Stimulated activated effector memory CD8-positive, alpha-beta T cell treated with anti-CD3 and anti-CD28 coated beads, Interleukin-12 subunit alpha, Interleukin-12 subunit beta, amount 100 ng/mL, for 72 hours (primary cell): Measurements from ENCODE around the gene ADI1.
A peak's percentile ranks its signal among the peaks of the same experiment; 100 is the strongest.

Experiments used
- ATAC-seq: fragments of 150-1000 bp; cut with Tn5 transposase; 2 replicates; pipeline ENCODE4 v1.10.0; 2021
- DNase-seq, 2 donors: peaks; one replicate each; pipeline ENCODE4 v3.0.0; 2021 to 2022; ENCODE audit warnings: low spot score in 2 of 2
- H3K27ac Mint-ChIP-seq: one replicate; pipeline ENCODE4 v1.8.0; 2022; ENCODE audit warnings: mild to moderate bottlenecking, mixed read lengths
- H3K36me3 Mint-ChIP-seq: one replicate; pipeline ENCODE4 v1.8.0; 2022; ENCODE audit warnings: mild to moderate bottlenecking, mixed read lengths
- H3K4me1 Mint-ChIP-seq: one replicate; pipeline ENCODE4 v1.8.0; 2022; ENCODE audit warnings: mixed read lengths
- H3K4me3 Mint-ChIP-seq: one replicate; pipeline ENCODE4 v1.8.0; 2022; ENCODE audit warnings: mild to moderate bottlenecking, mixed read lengths
- H3K9me3 Mint-ChIP-seq: one replicate; pipeline ENCODE4 v1.8.0; 2022; ENCODE audit warnings: mixed read lengths

ADI1 gene

GRCh38 chr2:3481011-3481400 lies 38.3 kb downstream of the ADI1 start:
- H3K4me3 Mint-ChIP-seq, result no peak overlapping the region
- no peak for DNase-seq
- no peaks in the 10 kb centered on the region for H3K9me3 Mint-ChIP-seq
- ATAC-seq, result no peak
- H3K27ac Mint-ChIP-seq, result no peak overlapping the region
- no peaks in the 10 kb centered on the region for H3K4me1 Mint-ChIP-seq
- peaks cover 27% of the 10 kb centered on the region for H3K36me3 Mint-ChIP-seq

GRCh38 chr2:3480352-3481010 lies 38.9 kb downstream of the ADI1 start:
- no peak overlapping the region for H3K4me3 Mint-ChIP-seq
- no peaks in the 10 kb centered on the region for H3K4me1 Mint-ChIP-seq
- no peak for ATAC-seq
- H3K9me3 Mint-ChIP-seq, result no peaks in the 10 kb centered on the region
- no peak for DNase-seq
- peak overlapping the region; percentile 75 for H3K27ac Mint-ChIP-seq
- peaks cover 27% of the 10 kb centered on the region for H3K36me3 Mint-ChIP-seq

- ATAC-seq (no peak), DNase-seq (no peak)
- Mint-ChIP-seq H3K4me3 (no peak overlapping the region), H3K9me3 (no peaks in the 10 kb centered on the region), H3K4me1 (no peaks in the 10 kb centered on the region), H3K27ac (peak overlapping the region; percentile 75), H3K36me3 (peaks cover 27% of the 10 kb centered on the region)
These were observed 39.7 kb downstream of the ADI1 start for GRCh38 chr2:3479430-3480320.

- Mint-ChIP-seq H3K9me3 (no peaks in the 10 kb centered on the region), H3K27ac (peak overlapping the region; percentile 75), H3K36me3 (peaks cover 34% of the 10 kb centered on the region), H3K4me1 (no peaks in the 10 kb centered on the region), H3K4me3 (no peak overlapping the region)
- DNase-seq (no peak), ATAC-seq (no peak)
These were observed 40.4 kb downstream of the ADI1 start for GRCh38 chr2:3478846-3479385.

GRCh38 chr2:3476985-3477327 lies 42.4 kb downstream of the ADI1 start:
- Mint-ChIP-seq H3K4me3 (no peak overlapping the region), H3K27ac (no peak overlapping the region), H3K36me3 (peaks cover 48% of the 10 kb centered on the region), H3K9me3 (no peaks in the 10 kb centered on the region), H3K4me1 (no peaks in the 10 kb centered on the region)
- ATAC-seq (no peak), DNase-seq (no peak)

- no peak for ATAC-seq
- Mint-ChIP-seq H3K4me1 (no peaks in the 10 kb centered on the region), H3K27ac (no peak overlapping the region), H3K36me3 (peaks cover 53% of the 10 kb centered on the region), H3K4me3 (no peak overlapping the region), H3K9me3 (no peaks in the 10 kb centered on the region)
- DNase-seq, result no peak
These were observed 42.9 kb downstream of the ADI1 start for GRCh38 chr2:3476321-3476984.

- H3K36me3 Mint-ChIP-seq, result peaks cover 52% of the 10 kb centered on the region
- no peaks in the 10 kb centered on the region for H3K9me3 Mint-ChIP-seq
- H3K4me3 Mint-ChIP-seq, result no peak overlapping the region
- H3K27ac Mint-ChIP-seq, result no peak overlapping the region
- no peaks in the 10 kb centered on the region for H3K4me1 Mint-ChIP-seq
- ATAC-seq (no peak), DNase-seq (no peak)
These were observed 43.6 kb downstream of the ADI1 start for GRCh38 chr2:3475771-3476170.

GRCh38 chr2:3472966-3473365 lies 46.4 kb downstream of the ADI1 start:
- DNase-seq (no peak), ATAC-seq (no peak)
- Mint-ChIP-seq H3K4me1 (no peaks in the 10 kb centered on the region), H3K9me3 (no peaks in the 10 kb centered on the region), H3K4me3 (no peak overlapping the region), H3K36me3 (peaks cover 57% of the 10 kb centered on the region), H3K27ac (peak overlapping the region; percentile 71)

GRCh38 chr2:3472296-3472695 lies 47.0 kb downstream of the ADI1 start:
- no peak overlapping the region for H3K4me3 Mint-ChIP-seq
- no peak for ATAC-seq
- H3K4me1 Mint-ChIP-seq, result no peaks in the 10 kb centered on the region

GRCh38 chr2:3470856-3471737 lies 48.2 kb downstream of the ADI1 start:
- ATAC-seq, result no peak
- Mint-ChIP-seq H3K36me3 (peaks cover 61% of the 10 kb centered on the region), H3K27ac (peak overlapping the region; percentile 71)

More at GRCh38 chr2:3472296-3472695, 47.0 kb downstream of the ADI1 start:
- no peak for DNase-seq
- Mint-ChIP-seq H3K9me3 (no peaks in the 10 kb centered on the region), H3K27ac (peak overlapping the region; percentile 71), H3K36me3 (peaks cover 63% of the 10 kb centered on the region)

GRCh38 chr2:3470166-3470651 lies 49.1 kb downstream of the ADI1 start:
- ATAC-seq, result no peak
- no peak overlapping the region for H3K27ac Mint-ChIP-seq
- no peak for DNase-seq
- H3K9me3 Mint-ChIP-seq, result no peaks in the 10 kb centered on the region
- no peaks in the 10 kb centered on the region for H3K4me1 Mint-ChIP-seq
- peaks cover 61% of the 10 kb centered on the region for H3K36me3 Mint-ChIP-seq
- H3K4me3 Mint-ChIP-seq, result no peak overlapping the region

More at GRCh38 chr2:3470856-3471737, 48.2 kb downstream of the ADI1 start:
- H3K4me3 Mint-ChIP-seq, result no peak overlapping the region
- DNase-seq, result no peak
- H3K4me1 Mint-ChIP-seq, result no peaks in the 10 kb centered on the region
- no peaks in the 10 kb centered on the region for H3K9me3 Mint-ChIP-seq

GRCh38 chr2:3469486-3469885 lies 49.8 kb downstream of the ADI1 start:
- peaks cover 60% of the 10 kb centered on the region for H3K36me3 Mint-ChIP-seq
- no peaks in the 10 kb centered on the region for H3K4me1 Mint-ChIP-seq
- H3K9me3 Mint-ChIP-seq, result no peaks in the 10 kb centered on the region
- DNase-seq, result no peak
- H3K27ac Mint-ChIP-seq, result no peak overlapping the region
- no peak for ATAC-seq
- H3K4me3 Mint-ChIP-seq, result no peak overlapping the region

GRCh38 chr2:3468296-3468988 lies 50.9 kb downstream of the ADI1 start:
- H3K4me1 Mint-ChIP-seq, result no peaks in the 10 kb centered on the region
- no peaks in the 10 kb centered on the region for H3K9me3 Mint-ChIP-seq
- H3K27ac Mint-ChIP-seq, result peak overlapping the region; percentile 61
- ATAC-seq, result no peak
- H3K36me3 Mint-ChIP-seq, result peaks cover 50% of the 10 kb centered on the region
- H3K4me3 Mint-ChIP-seq, result no peak overlapping the region
- DNase-seq, result no peak

- H3K4me1 Mint-ChIP-seq, result no peaks in the 10 kb centered on the region
- H3K9me3 Mint-ChIP-seq, result no peaks in the 10 kb centered on the region
- H3K36me3 Mint-ChIP-seq, result peaks cover 42% of the 10 kb centered on the region
- DNase-seq, result no peak
- H3K27ac Mint-ChIP-seq, result peak overlapping the region; percentile 61
- no peak for ATAC-seq
- no peak overlapping the region for H3K4me3 Mint-ChIP-seq
These were observed 51.7 kb downstream of the ADI1 start for GRCh38 chr2:3467654-3468053.
